OCI-LY1 (cell line): ENCODE measurements around the gene FRG1.

Experiments
- CTCF ChIP-seq: fragments of 200-600 bp; sonication (generic), shearing (Covaris generic); IDR thresholded peaks from 2 replicates; pipeline ENCODE4 v1.5.1; 2017; ENCODE audit warnings: mild to moderate bottlenecking, antibody characterized with exemption, low read length, moderate library complexity, mixed read lengths
- EZH2 ChIP-seq: fragments of 200-600 bp; sonication (generic), shearing (Covaris generic); IDR thresholded peaks from 2 replicates; pipeline ENCODE4 v1.8.0; 2017; ENCODE audit warnings: borderline replicate concordance, mixed run types, mild to moderate bottlenecking, antibody characterized with exemption, low read length, moderate library complexity, mixed read lengths

- TF ChIP-seq CTCF (no peak), EZH2 (no peak)
Measured at GRCh38 chr4:189988877-189989431, 48.3 kb downstream of the FRG1 start.
